Common myeloid progenitor, CD34-positive (primary cell): ENCODE results near the gene HDAC5.
A peak's percentile ranks its signal among the peaks of the same experiment; 100 is the strongest.

Source experiments
- CTCF ChIA-PET: fragments of 350-600 bp; sonication (Branson Sonifier 250); formaldehyde crosslinking; loops from one replicate; lab custom pipeline; 2021; ENCODE audit warnings: antibody characterized with exemption; lab: Charles Lee
- POLR2A ChIA-PET: fragments of 350-600 bp; sonication (Branson Sonifier 250); formaldehyde crosslinking; loops from one replicate; lab custom pipeline; 2021; ENCODE audit warnings: antibody characterized with exemption; lab: Charles Lee
- DNase-seq, 3 donors: peaks; one replicate each; pipeline versions ENCODE4 v3.0.0 to v3.0.0-alpha.2; 2013
- H3K27ac ChIP-seq, 2 experiments: 1 replicate in 1 of 2; 2 replicates in 1 of 2; pipeline ENCODE4 v1.7.0; 2013; ENCODE audit warnings: inconsistent platforms in 2 of 2, low read length in 2 of 2, mild to moderate bottlenecking in 2 of 2, low read depth in 1 of 2, moderate library complexity in 1 of 2; ENCODE audit not compliant: severe bottlenecking in 2 of 2, insufficient read depth in 1 of 2, poor library complexity in 1 of 2
- H3K27me3 ChIP-seq, 5 experiments: replicated peaks in 2 of 5; 1 replicate in 3 of 5; 2 replicates in 2 of 5; pipeline versions ENCODE4 v1.6.1 to v1.7.0; 2013; ENCODE audit warnings: low read length in 4 of 5, mild to moderate bottlenecking in 2 of 5, moderate library complexity in 2 of 5, inconsistent platforms in 1 of 5; ENCODE audit not compliant: insufficient read depth in 5 of 5, control insufficient read depth in 4 of 5
- H3K36me3 ChIP-seq, 4 experiments: 1 replicate in 2 of 4; 2 replicates in 2 of 4; pipeline versions ENCODE4 v1.6.1 to v1.7.0; 2013; ENCODE audit warnings: low read length in 3 of 4, control low read depth in 1 of 4, mild to moderate bottlenecking in 1 of 4; ENCODE audit not compliant: control insufficient read depth in 4 of 4, insufficient read depth in 4 of 4
- H3K4me1 ChIP-seq, 4 experiments: 1 replicate in 3 of 4; 2 replicates in 1 of 4; pipeline versions ENCODE4 v1.6.1 to v1.7.1; 2013; ENCODE audit warnings: low read length in 3 of 4, mild to moderate bottlenecking in 3 of 4, control low read depth in 1 of 4, inconsistent platforms in 1 of 4, moderate library complexity in 1 of 4; ENCODE audit not compliant: control insufficient read depth in 4 of 4, insufficient read depth in 4 of 4; ENCODE audit errors: control extremely low read depth in 1 of 4
- H3K4me3 ChIP-seq, 7 experiments: 1 replicate in 4 of 7; 2 replicates in 3 of 7; pipeline versions ENCODE4 v1.5.1 to v1.7.0; 2013; ENCODE audit warnings: mild to moderate bottlenecking in 7 of 7, low read length in 6 of 7, moderate library complexity in 6 of 7, inconsistent platforms in 2 of 7, low read depth in 2 of 7, control low read depth in 1 of 7; ENCODE audit not compliant: insufficient read depth in 4 of 7, control insufficient read depth in 1 of 7; ENCODE audit errors: extremely low read depth in 1 of 7
- H3K9me3 ChIP-seq, 5 experiments: 1 replicate in 4 of 5; 2 replicates in 1 of 5; pipeline versions ENCODE4 v1.6.1 to v1.7.1; 2013; ENCODE audit warnings: low read length in 4 of 5, mild to moderate bottlenecking in 2 of 5, inconsistent platforms in 1 of 5, low read depth in 1 of 5, moderate library complexity in 1 of 5; ENCODE audit not compliant: control insufficient read depth in 4 of 5, insufficient read depth in 2 of 5; ENCODE audit errors: control extremely low read depth in 1 of 5
- WGBS: methylation state at CpG from one replicate; pipeline ENCODE4 v1.1.5; 2013; ENCODE audit not compliant: insufficient coverage; 5-methylcytosine and 5-hydroxymethylcytosine counted together

Gene HDAC5

GRCh38 chr17:44091200-44091997 lies 32.0 kb downstream of the HDAC5 start:
- no peak overlapping the region for H3K27ac ChIP-seq
- H3K4me3 ChIP-seq, result no peak overlapping the region
- H3K9me3 ChIP-seq, result no peaks in the 10 kb centered on the region
- ChIA-PET CTCF (interaction anchor here (0.9 to 1.8 kb wide), 5 partner anchors 8 to 77 kb away, joined by 3 to 4 read pairs (median 4); partner anchors contain the start of gene LSM12), POLR2A (no interaction called here)
- H3K36me3 ChIP-seq, result peaks cover under 1 to 43% (median 31%) of the 10 kb centered on the region in 4 experiments
- no peak for DNase-seq
- no peaks in the 10 kb centered on the region for H3K27me3 ChIP-seq
- 100% methylated on average over 8 of the region's 14 CpGs for WGBS
- peaks cover 0 to 25% (median 18%) of the 10 kb centered on the region in 4 experiments for H3K4me1 ChIP-seq

GRCh38 chr17:44088254-44088653 lies 35.2 kb downstream of the HDAC5 start:
- no peak overlapping the region for H3K4me3 ChIP-seq
- H3K9me3 ChIP-seq, result no peaks in the 10 kb centered on the region
- peaks cover 13 to 61% (median 43%) of the 10 kb centered on the region in 4 experiments for H3K36me3 ChIP-seq
- no peak overlapping the region for H3K27ac ChIP-seq
- no peak for DNase-seq
- H3K27me3 ChIP-seq, result no peaks in the 10 kb centered on the region
- POLR2A ChIA-PET, result no interaction called here
- CTCF ChIA-PET, result interaction anchor here (0.9 to 4.9 kb wide), 4 partner anchors 11 to 34 kb away, joined by 3 to 22 read pairs (median 3); no protein-coding TSS in a partner anchor
- WGBS, result 95% methylated on average over 16 of the region's 16 CpGs
- no peaks in the 10 kb centered on the region for H3K4me1 ChIP-seq

GRCh38 chr17:44087319-44087718 lies 36.1 kb downstream of the HDAC5 start:
- H3K27me3 ChIP-seq, result no peaks in the 10 kb centered on the region
- peaks cover 14 to 63% (median 41%) of the 10 kb centered on the region in 4 experiments for H3K36me3 ChIP-seq
- no peak overlapping the region for H3K4me3 ChIP-seq
- ChIA-PET POLR2A (interaction anchor here (0.7 to 1.7 kb wide), 4 partner anchors 10 to 1284 kb away, joined by 4 to 5 read pairs (median 4); partner anchors contain the start of gene HDAC5), CTCF (interaction anchor here (0.7 to 4.9 kb wide), 5 partner anchors 8 to 29 kb away, joined by 3 to 22 read pairs (median 5); no protein-coding TSS in a partner anchor)
- no peaks in the 10 kb centered on the region for H3K4me1 ChIP-seq
- no peak for DNase-seq
- WGBS, result 98% methylated on average over 5 of the region's 8 CpGs
- H3K27ac ChIP-seq, result no peak overlapping the region
- no peaks in the 10 kb centered on the region for H3K9me3 ChIP-seq

GRCh38 chr17:44086364-44087311 lies 36.8 kb downstream of the HDAC5 start:
- WGBS, result 96% methylated on average over 16 of the region's 23 CpGs
- no peak for DNase-seq
- H3K27me3 ChIP-seq, result no peaks in the 10 kb centered on the region
- H3K9me3 ChIP-seq, result no peaks in the 10 kb centered on the region
- POLR2A ChIA-PET, result interaction anchor here (0.7 to 1.7 kb wide), 5 partner anchors 10 to 63 kb away, joined by 3 to 5 read pairs (median 4); partner anchors contain the start of gene HDAC5
- H3K4me1 ChIP-seq, result no peaks in the 10 kb centered on the region
- H3K36me3 ChIP-seq, result peaks cover 16 to 63% (median 38%) of the 10 kb centered on the region in 4 experiments
- no peak overlapping the region for H3K4me3 ChIP-seq
- H3K27ac ChIP-seq, result peak overlapping the region in 1 of 2 experiments; percentile 25
- CTCF ChIA-PET, result interaction anchor here (0.7 to 4.9 kb wide), 6 partner anchors 8 to 30 kb away, joined by 3 to 22 read pairs (median 6); no protein-coding TSS in a partner anchor

- H3K4me3 ChIP-seq, result no peak overlapping the region
- H3K27me3 ChIP-seq, result no peaks in the 10 kb centered on the region
- H3K36me3 ChIP-seq, result peaks cover 16 to 59% (median 32%) of the 10 kb centered on the region in 4 experiments
- no peaks in the 10 kb centered on the region for H3K4me1 ChIP-seq
- ChIA-PET POLR2A (interaction anchor here (0.7 to 1.7 kb wide), 3 partner anchors 38 to 63 kb away, joined by 3 to 4 read pairs (median 3); partner anchors contain the start of gene HDAC5), CTCF (interaction anchor here (1.2 to 4.9 kb wide), 4 partner anchors 9 to 30 kb away, joined by 6 to 22 read pairs (median 14); no protein-coding TSS in a partner anchor)
- H3K27ac ChIP-seq, result no peak overlapping the region
- WGBS, result 80% methylated on average over 1 of the region's 5 CpGs
- no peak for DNase-seq
- H3K9me3 ChIP-seq, result no peaks in the 10 kb centered on the region
Observed at GRCh38 chr17:44085908-44086307, 37.5 kb downstream of the HDAC5 start.

- Histone ChIP-seq H3K27ac (peak overlapping the region in 1 of 2 experiments; percentile 14), H3K4me1 (no peaks in the 10 kb centered on the region), H3K27me3 (no peaks in the 10 kb centered on the region), H3K36me3 (peaks cover 16 to 68% (median 42%) of the 10 kb centered on the region in 4 experiments), H3K9me3 (no peaks in the 10 kb centered on the region), H3K4me3 (no peak overlapping the region)
- WGBS, result 94% methylated on average over 7 of the region's 7 CpGs
- POLR2A ChIA-PET, result interaction anchor here (0.6 to 1.0 kb wide), 2 partner anchors 10 to 49 kb away, joined by 3 to 4 read pairs; no protein-coding TSS in a partner anchor
- no peak for DNase-seq
- CTCF ChIA-PET, result interaction anchor here (0.6 to 4.9 kb wide), 7 partner anchors 10 to 561 kb away, joined by 3 to 22 read pairs (median 13); partner anchors contain the start of gene G6PC3
Observed at GRCh38 chr17:44084921-44085320, 38.5 kb downstream of the HDAC5 start.
